Measurements from ENCODE around the gene GHRL. TPM values are rescaled to one million over a fixed set of nuclear protein-coding genes. Genes with fewer than 3 reads are reported as not detected.

GHRL gene
- total and polyA plus RNA-seq, 2 donors (not counting 3 experiments of a cell fraction or from before 2014, with no cell fraction given): not detected

- FAIRE-seq (no peak), DNase-seq (ENCODE audit: low read depth, low spot score) (no peak)
- CTCF ChIA-PET: no interaction called here
- Histone ChIP-seq H3K27ac (ENCODE audit: insufficient read depth, low read depth, low read length) (no peak overlapping the region), H3K4me1 (ENCODE audit: control insufficient read depth, extremely low read depth, insufficient read depth, low read length) (no peaks in the 10 kb centered on the region), H3K36me3 (ENCODE audit: control insufficient read depth in 2 of 2, extremely low read depth in 1 of 2, insufficient read depth in 2 of 2, low read length in 2 of 2) (peaks cover 3 to 5% of the 10 kb centered on the region in 2 experiments), H3K9ac (replicated peaks; ENCODE audit: extremely low read depth, insufficient read depth, low read length) (no peak overlapping the region), H3K79me2 (ENCODE audit: control insufficient read depth, insufficient read depth, low read length) (no peaks in the 10 kb centered on the region), H3K4me3 (replicated peaks in 1 of 3; ENCODE audit: insufficient read depth in 1 of 3, low read depth in 1 of 3, low read length in 3 of 3) (no peak overlapping the region), H4K20me1 (replicated peaks; ENCODE audit: control insufficient read depth, extremely low read depth, insufficient read depth, low read length) (no peaks in the 10 kb centered on the region), H3K27me3 (ENCODE audit: control insufficient read depth in 2 of 2, insufficient read depth in 2 of 2, low read length in 2 of 2) (no peaks in the 10 kb centered on the region), H3K4me2 (ENCODE audit: insufficient read depth, low read length) (no peak overlapping the region), H3K9me3 (replicated peaks; ENCODE audit: control insufficient read depth, insufficient read depth, low read length) (no peaks in the 10 kb centered on the region), H2AFZ (ENCODE audit: low read depth, low read length) (no peak overlapping the region), H3K9me1 (replicated peaks; ENCODE audit: control insufficient read depth, extremely low read depth, insufficient read depth, low read length) (no peaks in the 10 kb centered on the region)
- BruUV-seq (replicated peaks): no TSS peak
- POLR2A ChIA-PET: no interaction called here
- intact Hi-C loops (cut with micrococcal nuclease): no loop called here
- dilution Hi-C loops (cut with MboI; ENCODE audit: extremely low pct_ligation_motif_present, low sequenced_read_pairs): no loop called here
- TF ChIP-seq FOS (IDR thresholded peaks at IDR 0.05; ENCODE audit: borderline replicate concordance, insufficient read depth, low read length) (no peak), CTCF (IDR thresholded peaks at IDR 0.05; ENCODE audit: extremely low read depth in 1 of 2, insufficient read depth in 1 of 2, low read depth in 1 of 2, low read length in 2 of 2) (no peak), JUN (IDR thresholded peaks at IDR 0.05; ENCODE audit: borderline replicate concordance, insufficient read depth, insufficient read length, low read depth) (no peak), POLR2AphosphoS5 (IDR thresholded peaks at IDR 0.05; ENCODE audit: insufficient read depth, low read depth, low read length) (no peak), GATA2 (IDR thresholded peaks at IDR 0.05; ENCODE audit: insufficient read depth, insufficient read length, low read depth, low read length) (no peak)
Observed at GRCh38 chr3:10240799-10241198, 51.9 kb downstream of the GHRL start.

All from endothelial cell of umbilical vein (primary cell).